Measurements from ENCODE around the gene PLEKHA7. TPM values are rescaled to one million over a fixed set of nuclear protein-coding genes. Genes with fewer than 3 reads are reported as not detected.

PLEKHA7 gene
- total RNA-seq, 1 donor from 2014 or later, result 15.6 TPM

DNA sequence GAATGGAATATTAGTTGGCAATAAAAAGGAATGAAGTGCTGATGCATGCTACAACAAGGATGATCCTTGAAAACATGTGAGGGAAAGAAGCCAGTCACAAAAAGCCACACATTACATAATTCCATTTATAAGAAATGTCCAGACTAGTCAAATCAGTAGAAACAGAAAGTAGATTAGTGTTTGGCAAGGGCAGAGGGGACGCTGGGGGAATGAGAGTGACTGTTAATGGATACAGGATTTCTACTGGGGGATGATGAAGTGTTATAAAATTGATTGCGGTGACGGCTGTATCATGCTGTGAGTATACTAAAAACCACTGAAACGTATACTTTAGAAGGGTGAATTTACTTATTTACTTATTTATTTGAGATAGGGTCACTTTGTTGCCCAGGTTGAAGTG lies 217.9 kb downstream of the PLEKHA7 start:
- DNase-seq (ENCODE audit: extremely low spot score, unreplicated experiment), result no peak
- Mint-ChIP-seq H3K4me1 (ENCODE audit: unreplicated experiment) (peaks cover 32% of the 10 kb centered on the region), H3K36me3 (ENCODE audit: unreplicated experiment) (peaks cover 4% of the 10 kb centered on the region), H3K27ac (ENCODE audit: unreplicated experiment) (no peak overlapping the region), H3K4me3 (ENCODE audit: unreplicated experiment) (no peak overlapping the region), H3K9me3 (ENCODE audit: unreplicated experiment) (no peaks in the 10 kb centered on the region), H3K27me3 (ENCODE audit: unreplicated experiment) (no peaks in the 10 kb centered on the region)
- TF ChIP-seq, protein P1, sequence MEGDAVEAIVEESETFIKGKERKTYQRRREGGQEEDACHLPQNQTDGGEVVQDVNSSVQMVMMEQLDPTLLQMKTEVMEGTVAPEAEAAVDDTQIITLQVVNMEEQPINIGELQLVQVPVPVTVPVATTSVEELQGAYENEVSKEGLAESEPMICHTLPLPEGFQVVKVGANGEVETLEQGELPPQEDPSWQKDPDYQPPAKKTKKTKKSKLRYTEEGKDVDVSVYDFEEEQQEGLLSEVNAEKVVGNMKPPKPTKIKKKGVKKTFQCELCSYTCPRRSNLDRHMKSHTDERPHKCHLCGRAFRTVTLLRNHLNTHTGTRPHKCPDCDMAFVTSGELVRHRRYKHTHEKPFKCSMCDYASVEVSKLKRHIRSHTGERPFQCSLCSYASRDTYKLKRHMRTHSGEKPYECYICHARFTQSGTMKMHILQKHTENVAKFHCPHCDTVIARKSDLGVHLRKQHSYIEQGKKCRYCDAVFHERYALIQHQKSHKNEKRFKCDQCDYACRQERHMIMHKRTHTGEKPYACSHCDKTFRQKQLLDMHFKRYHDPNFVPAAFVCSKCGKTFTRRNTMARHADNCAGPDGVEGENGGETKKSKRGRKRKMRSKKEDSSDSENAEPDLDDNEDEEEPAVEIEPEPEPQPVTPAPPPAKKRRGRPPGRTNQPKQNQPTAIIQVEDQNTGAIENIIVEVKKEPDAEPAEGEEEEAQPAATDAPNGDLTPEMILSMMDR (IDR thresholded peaks at IDR 0.05), result no peak

DNA sequence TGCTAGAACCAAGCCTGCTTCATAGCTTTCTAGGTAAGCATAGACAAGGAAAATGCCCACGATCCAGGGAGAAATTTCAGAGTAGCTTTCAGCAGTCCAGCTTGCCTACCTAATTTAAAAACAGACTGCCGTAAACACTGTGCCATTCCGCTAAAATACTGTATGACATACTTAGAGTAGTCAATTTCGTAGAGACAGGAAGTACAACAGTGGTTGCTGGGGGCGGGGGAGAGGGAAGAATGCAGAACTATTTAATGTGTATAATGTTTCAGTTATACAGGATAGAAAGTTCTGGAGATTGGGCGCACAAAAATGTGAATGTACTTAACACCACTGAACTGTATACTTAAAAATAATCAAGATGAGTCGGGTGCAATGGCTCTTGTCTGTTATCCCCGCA lies 219.1 kb downstream of the PLEKHA7 start:
- H3K27ac Mint-ChIP-seq (ENCODE audit: unreplicated experiment), result peak overlapping the region; percentile 15
- TF ChIP-seq, protein P1 (IDR thresholded peaks at IDR 0.05), result no peak
- no peak overlapping the region for H3K4me3 Mint-ChIP-seq (ENCODE audit: unreplicated experiment)
- DNase-seq (ENCODE audit: extremely low spot score, unreplicated experiment), result no peak
- peaks cover 35% of the 10 kb centered on the region for H3K4me1 Mint-ChIP-seq (ENCODE audit: unreplicated experiment)
- peaks cover 4% of the 10 kb centered on the region for H3K36me3 Mint-ChIP-seq (ENCODE audit: unreplicated experiment)
- no peaks in the 10 kb centered on the region for H3K27me3 Mint-ChIP-seq (ENCODE audit: unreplicated experiment)
- no peaks in the 10 kb centered on the region for H3K9me3 Mint-ChIP-seq (ENCODE audit: unreplicated experiment)

DNA sequence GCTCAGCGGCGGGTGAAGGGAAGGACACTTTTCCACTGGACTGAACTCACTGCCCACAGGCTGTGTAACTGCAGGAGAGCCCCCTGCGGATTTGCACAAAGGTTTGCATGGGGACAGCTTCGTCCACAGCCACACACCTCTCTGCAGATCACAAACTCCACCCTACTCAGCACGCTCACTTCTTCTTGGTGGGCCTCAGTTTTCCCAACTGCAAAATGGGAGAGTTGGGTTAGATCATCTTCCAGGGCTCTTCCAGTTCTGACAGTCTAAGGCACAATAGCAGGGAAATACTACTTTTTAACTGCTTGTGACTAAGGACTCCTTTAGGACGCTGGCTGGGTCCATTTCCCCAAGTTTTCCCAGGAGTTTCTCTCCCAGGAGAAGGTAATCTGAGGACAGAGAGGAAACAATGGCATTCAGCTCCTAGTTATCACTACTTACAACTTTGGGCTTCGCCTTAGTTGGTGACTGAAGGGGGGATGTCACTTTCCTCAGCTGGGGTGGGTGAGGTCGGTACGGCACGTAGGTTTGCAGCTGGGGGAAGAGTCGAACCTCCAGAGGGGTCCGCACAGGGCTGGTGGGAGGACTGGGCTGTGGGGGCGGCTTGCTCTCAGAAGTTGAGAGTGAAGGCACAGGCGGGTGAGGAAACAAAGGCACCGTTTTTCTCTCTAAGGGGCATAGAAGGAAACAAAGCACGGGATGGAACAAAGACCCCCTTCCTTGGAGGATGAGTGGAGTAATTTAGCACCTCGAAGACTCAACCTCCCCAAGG lies 220.0 kb downstream of the PLEKHA7 start:
- DNase-seq (ENCODE audit: extremely low spot score, unreplicated experiment), result no peak
- H3K4me3 Mint-ChIP-seq (ENCODE audit: unreplicated experiment), result no peak overlapping the region
- TF ChIP-seq, protein P1 (IDR thresholded peaks at IDR 0.05), result no peak
- no peaks in the 10 kb centered on the region for H3K9me3 Mint-ChIP-seq (ENCODE audit: unreplicated experiment)
- H3K27ac Mint-ChIP-seq (ENCODE audit: unreplicated experiment), result no peak overlapping the region
- H3K36me3 Mint-ChIP-seq (ENCODE audit: unreplicated experiment), result no peaks in the 10 kb centered on the region
- H3K27me3 Mint-ChIP-seq (ENCODE audit: unreplicated experiment), result no peaks in the 10 kb centered on the region
- peaks cover 35% of the 10 kb centered on the region for H3K4me1 Mint-ChIP-seq (ENCODE audit: unreplicated experiment)

- Mint-ChIP-seq H3K36me3 (ENCODE audit: unreplicated experiment) (no peaks in the 10 kb centered on the region), H3K4me3 (ENCODE audit: unreplicated experiment) (no peak overlapping the region), H3K27me3 (ENCODE audit: unreplicated experiment) (no peaks in the 10 kb centered on the region), H3K4me1 (ENCODE audit: unreplicated experiment) (peaks cover 38% of the 10 kb centered on the region), H3K9me3 (ENCODE audit: unreplicated experiment) (no peaks in the 10 kb centered on the region), H3K27ac (ENCODE audit: unreplicated experiment) (peak overlapping the region; percentile 50)
- no peak for DNase-seq (ENCODE audit: extremely low spot score, unreplicated experiment)
- TF ChIP-seq, protein P1 (IDR thresholded peaks at IDR 0.05), result no peak
These were observed 220.7 kb downstream of the PLEKHA7 start for GRCh38 chr11:16793511-16793910.

DNA sequence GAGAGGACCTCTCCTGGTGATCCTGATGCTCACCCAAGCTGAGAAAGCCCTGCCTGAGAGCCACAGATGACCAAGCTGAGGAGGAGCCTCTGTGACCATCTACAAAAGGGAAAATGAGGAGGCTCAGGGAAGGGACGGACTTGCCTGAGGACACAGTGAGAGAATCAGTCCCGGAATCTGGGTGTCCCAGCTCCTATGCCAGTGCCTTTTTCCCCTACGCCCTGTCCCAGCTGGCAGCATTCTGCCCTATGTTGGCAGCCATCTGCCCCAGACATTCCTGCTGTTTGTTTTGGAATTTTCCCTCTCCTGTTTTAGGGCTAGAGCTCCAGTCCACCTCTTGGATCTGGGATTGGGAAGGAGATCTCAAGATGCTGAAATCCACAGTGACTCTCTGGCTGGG lies 221.2 kb downstream of the PLEKHA7 start:
- peaks cover 42% of the 10 kb centered on the region for H3K4me1 Mint-ChIP-seq (ENCODE audit: unreplicated experiment)
- no peaks in the 10 kb centered on the region for H3K9me3 Mint-ChIP-seq (ENCODE audit: unreplicated experiment)
- TF ChIP-seq, protein P1 (IDR thresholded peaks at IDR 0.05), result no peak
- no peak overlapping the region for H3K4me3 Mint-ChIP-seq (ENCODE audit: unreplicated experiment)
- peak overlapping the region; percentile 50 for H3K27ac Mint-ChIP-seq (ENCODE audit: unreplicated experiment)
- DNase-seq (ENCODE audit: extremely low spot score, unreplicated experiment), result no peak
- no peaks in the 10 kb centered on the region for H3K27me3 Mint-ChIP-seq (ENCODE audit: unreplicated experiment)
- H3K36me3 Mint-ChIP-seq (ENCODE audit: unreplicated experiment), result no peaks in the 10 kb centered on the region
